Glutamatergic neuron (in vitro differentiated cells): Measurements from ENCODE around the gene MED16. TPM values are rescaled to one million over a fixed set of nuclear protein-coding genes. Genes with fewer than 3 reads are reported as not detected.

Experiments
- DNase-seq: peaks from one replicate; pipeline ENCODE4 v3.0.0; 2022
- H3K27ac Mint-ChIP-seq: one replicate; pipeline ENCODE4 v1.8.0; 2020; ENCODE audit warnings: mild to moderate bottlenecking, mixed read lengths, inconsistent platforms; ENCODE audit not compliant: unreplicated experiment
- H3K27me3 Mint-ChIP-seq: one replicate; pipeline ENCODE4 v1.8.0; 2020; ENCODE audit warnings: mild to moderate bottlenecking, moderate library complexity, mixed read lengths, inconsistent platforms; ENCODE audit not compliant: unreplicated experiment
- H3K36me3 Mint-ChIP-seq: one replicate; pipeline ENCODE4 v1.8.0; 2020; ENCODE audit warnings: mild to moderate bottlenecking, mixed read lengths, inconsistent platforms; ENCODE audit not compliant: unreplicated experiment
- H3K4me1 Mint-ChIP-seq: one replicate; pipeline ENCODE4 v1.8.0; 2020; ENCODE audit warnings: mild to moderate bottlenecking, low read depth, mixed read lengths, inconsistent platforms; ENCODE audit not compliant: unreplicated experiment
- H3K4me3 Mint-ChIP-seq: one replicate; pipeline ENCODE4 v1.8.0; 2020; ENCODE audit warnings: mild to moderate bottlenecking, mixed read lengths, inconsistent platforms; ENCODE audit not compliant: unreplicated experiment
- H3K9me3 Mint-ChIP-seq: one replicate; pipeline ENCODE4 v1.8.0; 2020; ENCODE audit warnings: mild to moderate bottlenecking, moderate library complexity, mixed read lengths, inconsistent platforms; ENCODE audit not compliant: unreplicated experiment
- CTCF ChIP-seq: fragments of 200-600 bp; sonication (generic); IDR thresholded peaks from one replicate; pipeline ENCODE4 v1.5.0; 2021; ENCODE audit not compliant: partially characterized antibody, unreplicated experiment
- total RNA-seq: library from RNA; stranded (reverse); fragmentation: NEBNext Ultra II Directional; extraction: Animal tissue kit (Norgen Biotek cat#: 25700); gene quantifications from one replicate; pipeline ENCODE4 v1.2.1, GENCODE V29; 2021; ENCODE audit not compliant: unreplicated experiment

The MED16 gene
- total RNA-seq, 1 donor from 2014 or later = 65.0 TPM

DNA sequence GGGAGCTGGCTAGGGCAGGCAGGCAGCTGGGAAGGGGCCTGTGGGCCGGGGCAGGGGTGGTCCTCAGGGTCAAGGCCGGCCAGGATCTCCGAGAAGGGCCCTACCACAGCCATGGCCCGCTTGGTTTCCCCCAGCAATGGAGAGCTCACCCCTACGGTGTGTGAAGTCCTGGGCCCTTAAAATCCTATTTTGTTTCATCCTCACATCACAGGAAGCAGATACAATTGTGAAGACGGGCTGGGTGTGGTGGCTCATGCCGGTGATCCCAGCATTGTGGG, 9.0 kb upstream of the MED16 start:
- Mint-ChIP-seq H3K4me1 (peaks cover 12% of the 10 kb centered on the region), H3K4me3 (no peak overlapping the region), H3K36me3 (no peaks in the 10 kb centered on the region), H3K9me3 (peaks cover 5% of the 10 kb centered on the region), H3K27me3 (peaks cover 7% of the 10 kb centered on the region), H3K27ac (no peak overlapping the region)
- TF ChIP-seq CTCF = no peak
- no peak for DNase-seq

GRCh38 chr19:901216-902092, 8.5 kb upstream of the MED16 start:
- H3K4me3 Mint-ChIP-seq = no peak overlapping the region
- peaks cover 8% of the 10 kb centered on the region for H3K27me3 Mint-ChIP-seq
- H3K27ac Mint-ChIP-seq = no peak overlapping the region
- peaks cover 12% of the 10 kb centered on the region for H3K4me1 Mint-ChIP-seq
- H3K9me3 Mint-ChIP-seq = peaks cover 5% of the 10 kb centered on the region
- DNase-seq = no peak
- no peaks in the 10 kb centered on the region for H3K36me3 Mint-ChIP-seq
- TF ChIP-seq CTCF = no peak

DNA sequence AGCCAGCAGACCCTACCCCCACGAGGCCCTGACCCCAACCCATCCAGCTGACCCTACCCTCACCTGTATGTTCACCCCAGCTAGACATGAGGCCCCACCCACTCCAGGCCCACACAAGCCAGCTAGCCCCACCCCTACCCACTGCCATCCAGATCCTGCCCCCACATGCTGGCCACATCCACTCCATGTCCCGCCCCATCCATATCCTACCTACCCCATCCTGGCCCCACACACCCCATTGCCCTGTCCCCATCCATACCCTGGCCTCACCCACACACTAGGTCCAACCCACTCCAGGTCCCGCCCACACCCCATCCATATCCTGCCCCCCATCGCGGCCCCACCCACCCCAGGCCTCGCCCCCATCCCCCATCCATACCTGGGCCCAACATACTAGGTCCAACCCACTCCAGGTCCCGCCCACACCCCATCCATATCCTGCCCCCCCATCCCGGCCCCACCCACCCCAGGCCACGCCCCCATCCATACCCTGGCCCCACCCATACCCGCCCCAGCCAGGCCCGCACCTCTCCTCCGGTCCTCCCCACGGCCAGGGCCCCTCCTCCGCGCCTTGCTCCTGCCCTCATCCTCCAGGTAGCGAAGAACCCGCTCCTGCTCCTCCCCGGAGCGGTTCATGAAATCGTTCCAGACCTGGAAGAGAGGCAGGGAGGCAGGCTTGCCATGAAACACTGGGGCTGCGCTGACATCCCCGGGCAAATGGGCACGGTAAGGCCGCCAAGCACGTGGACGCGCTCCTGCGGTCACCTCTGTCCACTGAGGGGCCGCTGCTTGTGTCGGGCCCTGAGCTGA, 7.5 kb upstream of the MED16 start:
- Mint-ChIP-seq H3K4me3 (no peak overlapping the region), H3K4me1 (peaks cover 12% of the 10 kb centered on the region), H3K27ac (no peak overlapping the region), H3K36me3 (no peaks in the 10 kb centered on the region), H3K9me3 (peaks cover 6% of the 10 kb centered on the region), H3K27me3 (peaks cover 8% of the 10 kb centered on the region)
- DNase-seq = no peak
- TF ChIP-seq CTCF = no peak

GRCh38 chr19:900043-900301, 7.0 kb upstream of the MED16 start:
- Mint-ChIP-seq H3K9me3 (peaks cover 8% of the 10 kb centered on the region), H3K36me3 (no peaks in the 10 kb centered on the region), H3K4me1 (peaks cover 12% of the 10 kb centered on the region), H3K27me3 (peaks cover 8% of the 10 kb centered on the region), H3K4me3 (no peak overlapping the region), H3K27ac (no peak overlapping the region)
- no peak for DNase-seq
- no peak for TF ChIP-seq CTCF
